Psoas muscle (tissue), 8 donors: ENCODE results near the gene SP5. TPM values are rescaled to one million over a fixed set of nuclear protein-coding genes. Genes with fewer than 3 reads are reported as not detected.
"Not testable (repeated sequence)": the region's sequence is repeated elsewhere in the genome, so short reads cannot be mapped to it uniquely, and the experiment has no call there.

ENCODE experiments used
- ATAC-seq, 4 donors: fragments of 200-7000 bp; cut with Tn5 transposase; one replicate each; pipeline ENCODE4 v1.9.1; 2020; ENCODE audit warnings: moderate library complexity in 3 of 4, mild to moderate bottlenecking in 2 of 4
- DNase-seq, 2 donors: peaks; one replicate each; pipeline ENCODE4 v3.0.0-alpha.2; 2020
- H3K27ac ChIP-seq: fragments of 200-600 bp; one replicate; pipeline ENCODE4 v1.8.0; 2022
- H3K27me3 ChIP-seq, 3 donors: fragments of 200-600 bp in 1 of 3; one replicate each; pipeline versions ENCODE4 v1.6.1 to v1.8.0; 2013 to 2022; ENCODE audit warnings: low read length in 2 of 3, mild to moderate bottlenecking in 2 of 3, moderate library complexity in 1 of 3; ENCODE audit not compliant: insufficient read depth in 3 of 3
- H3K36me3 ChIP-seq, 2 donors: fragments of 200-600 bp in 1 of 2; one replicate each; pipeline versions ENCODE4 v1.6.1 to v1.8.0; 2013 to 2022; ENCODE audit warnings: low read depth in 1 of 2, mild to moderate bottlenecking in 1 of 2, moderate library complexity in 1 of 2; ENCODE audit not compliant: insufficient read depth in 1 of 2
- H3K4me1 ChIP-seq: fragments of 200-600 bp; one replicate; pipeline ENCODE4 v1.8.0; 2022
- H3K4me3 ChIP-seq: fragments of 200-600 bp; one replicate; pipeline ENCODE4 v1.8.0; 2022; ENCODE audit warnings: mild to moderate bottlenecking
- H3K9me3 ChIP-seq: fragments of 200-600 bp; one replicate; pipeline ENCODE4 v1.8.0; 2022
- WGBS, 3 donors: extraction: QIAGEN DNeasy Blood & Tissue Kit; methylation state at CpG; one replicate each; pipeline versions ENCODE4 v1.1.6 to v1.1.7; 2013; 5-methylcytosine and 5-hydroxymethylcytosine counted together
- intact Hi-C, 2 donors: fragments of 100-400 bp; cut with DNase I; formaldehyde crosslinking; loops; one replicate each; pipeline versions ENCODE4 v1.11.0 to v1.14.2; 2022
- polyA plus RNA-seq, 3 donors: library from polyadenylated mRNA; stranded (reverse); fragments of 200-250 nt; gene quantifications; one replicate each; pipeline ENCODE4 v1.2.3, GENCODE V29; 2013
- total RNA-seq, 4 donors: library from RNA; stranded (reverse); fragmentation: NEBNext Ultra II Directional in 2 of 4; extraction: Animal tissue kit (Norgen Biotek cat#: 25700) in 2 of 4; gene quantifications; one replicate each; pipeline versions ENCODE4 v1.2.1 to v1.2.4, GENCODE V29; 2021 to 2023
- TF ChIP-seq, protein P1 (sequence below): fragments of 200-600 bp; IDR thresholded peaks from one replicate; pipeline ENCODE4 v1.8.0; 2022; ENCODE audit warnings: antibody characterized with exemption
- donor health status: healthy with polysubstance abuse.
- donor health status: DM: no; HTN: no; CAD: no; lungs with moderate emphysema.
- donor health status: Bipolar disorder and iron deficiency.
- donor health status: healthy.
- donor health status: DM: yes; HTN: yes; CAD: no.
- donor health status: DM: no; HTN: no; CAD: no.
- donor health status: DM: no; HTN: no; CAD: no.
- donor health status: DM: yes; HTN: yes; CAD: no.

Gene SP5
- total and polyA plus RNA-seq, 7 donors, result 0.07 to 1.0 (median 0.12) TPM; not detected in 1

DNA sequence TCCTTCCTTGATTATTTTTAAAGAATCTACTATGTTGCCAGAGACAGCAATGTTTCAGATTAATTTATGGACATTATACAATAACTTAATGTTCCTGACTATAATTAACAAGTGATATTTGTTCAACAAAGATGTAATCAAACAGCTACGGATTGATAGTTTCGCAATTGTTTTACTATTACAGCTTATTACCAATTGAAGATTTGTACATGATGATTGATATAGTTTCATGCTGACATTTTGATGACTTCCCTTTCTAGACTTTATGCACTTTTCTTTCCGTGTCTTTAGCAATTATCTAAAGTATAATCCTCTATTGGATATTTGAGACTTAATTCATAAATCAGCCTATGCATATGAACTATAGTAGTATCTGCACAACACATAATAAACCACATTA lies 6.5 kb downstream of the SP5 start:
- Histone ChIP-seq H3K4me1 (no peaks in the 10 kb centered on the region), H3K4me3 (no peak overlapping the region), H3K9me3 (no peaks in the 10 kb centered on the region), H3K27ac (no peak overlapping the region), H3K36me3 (no peaks in the 10 kb centered on the region), H3K27me3 (peaks cover 0 to 56% (median 6%) of the 10 kb centered on the region in 3 donors)
- ATAC-seq, result no peak
- TF ChIP-seq, protein P1, sequence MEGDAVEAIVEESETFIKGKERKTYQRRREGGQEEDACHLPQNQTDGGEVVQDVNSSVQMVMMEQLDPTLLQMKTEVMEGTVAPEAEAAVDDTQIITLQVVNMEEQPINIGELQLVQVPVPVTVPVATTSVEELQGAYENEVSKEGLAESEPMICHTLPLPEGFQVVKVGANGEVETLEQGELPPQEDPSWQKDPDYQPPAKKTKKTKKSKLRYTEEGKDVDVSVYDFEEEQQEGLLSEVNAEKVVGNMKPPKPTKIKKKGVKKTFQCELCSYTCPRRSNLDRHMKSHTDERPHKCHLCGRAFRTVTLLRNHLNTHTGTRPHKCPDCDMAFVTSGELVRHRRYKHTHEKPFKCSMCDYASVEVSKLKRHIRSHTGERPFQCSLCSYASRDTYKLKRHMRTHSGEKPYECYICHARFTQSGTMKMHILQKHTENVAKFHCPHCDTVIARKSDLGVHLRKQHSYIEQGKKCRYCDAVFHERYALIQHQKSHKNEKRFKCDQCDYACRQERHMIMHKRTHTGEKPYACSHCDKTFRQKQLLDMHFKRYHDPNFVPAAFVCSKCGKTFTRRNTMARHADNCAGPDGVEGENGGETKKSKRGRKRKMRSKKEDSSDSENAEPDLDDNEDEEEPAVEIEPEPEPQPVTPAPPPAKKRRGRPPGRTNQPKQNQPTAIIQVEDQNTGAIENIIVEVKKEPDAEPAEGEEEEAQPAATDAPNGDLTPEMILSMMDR, result no peak
- intact Hi-C loops, result no loop called here
- DNase-seq, result no peak
- WGBS, 3 donors, result 86 to 91% (median 87%) methylated on average over 3 of the region's 3 CpGs

DNA sequence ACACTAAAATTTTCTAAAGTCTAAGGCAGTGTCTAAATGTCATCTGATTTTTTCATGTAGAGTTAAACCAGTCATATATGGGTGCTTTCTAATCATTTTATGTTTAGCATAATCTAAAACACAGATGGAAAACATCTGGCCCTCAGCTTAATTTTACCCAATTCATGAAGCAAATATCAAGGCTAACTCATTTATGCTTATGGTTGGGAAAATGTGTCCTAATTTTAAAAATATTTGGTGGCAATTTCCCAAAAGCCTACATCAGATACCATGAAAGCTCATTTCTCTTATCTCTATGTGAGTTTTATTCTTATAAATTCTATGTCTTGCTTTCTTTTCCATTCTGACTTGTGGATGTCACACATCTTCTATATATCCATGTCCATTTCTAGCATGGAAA lies 7.2 kb downstream of the SP5 start:
- no peaks in the 10 kb centered on the region for H3K36me3 ChIP-seq
- intact Hi-C loops, result no loop called here
- H3K27me3 ChIP-seq, result peaks cover 0 to 49% (median 5%) of the 10 kb centered on the region in 3 donors
- TF ChIP-seq, protein P1, result no peak
- no peak for ATAC-seq
- no peaks in the 10 kb centered on the region for H3K9me3 ChIP-seq
- no peaks in the 10 kb centered on the region for H3K4me1 ChIP-seq
- no peak overlapping the region for H3K4me3 ChIP-seq
- no peak overlapping the region for H3K27ac ChIP-seq
- DNase-seq, result no peak

DNA sequence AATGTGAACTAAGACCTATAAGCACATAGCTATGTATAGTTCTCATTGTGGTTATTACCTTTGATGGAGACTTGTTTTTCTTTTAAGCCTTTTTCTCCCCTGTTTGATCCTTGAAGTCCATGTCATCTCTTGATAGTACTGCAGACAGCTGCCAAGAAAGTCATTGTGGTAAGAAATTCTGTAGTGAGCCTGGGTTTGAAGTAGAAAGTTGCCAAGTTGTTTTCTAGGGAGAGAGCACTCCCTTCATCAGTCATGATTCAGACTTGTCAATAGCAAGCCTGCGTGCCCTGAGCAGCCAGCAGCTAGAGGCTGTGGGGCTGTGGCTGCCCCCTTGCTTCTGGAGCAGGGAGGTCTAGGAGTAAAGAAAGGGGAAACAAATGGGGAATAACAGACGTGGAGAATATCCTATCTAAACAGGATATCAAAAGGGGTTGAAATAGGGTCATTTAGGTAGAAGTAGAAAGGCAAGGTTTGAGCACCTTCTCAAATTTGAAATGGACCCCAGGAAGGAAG lies 8.4 kb downstream of the SP5 start:
- Histone ChIP-seq H3K27me3 (peaks cover 0 to 37% (median 0%) of the 10 kb centered on the region in 3 donors), H3K27ac (no peak overlapping the region), H3K4me3 (no peak overlapping the region), H3K4me1 (no peaks in the 10 kb centered on the region), H3K36me3 (no peaks in the 10 kb centered on the region), H3K9me3 (no peaks in the 10 kb centered on the region)
- TF ChIP-seq, protein P1, result no peak
- 59 to 63% (median 63%) methylated on average over 2 of the region's 2 CpGs for WGBS, 3 donors
- intact Hi-C loops, result no loop called here
- ATAC-seq (no peak), DNase-seq (no peak)

DNA sequence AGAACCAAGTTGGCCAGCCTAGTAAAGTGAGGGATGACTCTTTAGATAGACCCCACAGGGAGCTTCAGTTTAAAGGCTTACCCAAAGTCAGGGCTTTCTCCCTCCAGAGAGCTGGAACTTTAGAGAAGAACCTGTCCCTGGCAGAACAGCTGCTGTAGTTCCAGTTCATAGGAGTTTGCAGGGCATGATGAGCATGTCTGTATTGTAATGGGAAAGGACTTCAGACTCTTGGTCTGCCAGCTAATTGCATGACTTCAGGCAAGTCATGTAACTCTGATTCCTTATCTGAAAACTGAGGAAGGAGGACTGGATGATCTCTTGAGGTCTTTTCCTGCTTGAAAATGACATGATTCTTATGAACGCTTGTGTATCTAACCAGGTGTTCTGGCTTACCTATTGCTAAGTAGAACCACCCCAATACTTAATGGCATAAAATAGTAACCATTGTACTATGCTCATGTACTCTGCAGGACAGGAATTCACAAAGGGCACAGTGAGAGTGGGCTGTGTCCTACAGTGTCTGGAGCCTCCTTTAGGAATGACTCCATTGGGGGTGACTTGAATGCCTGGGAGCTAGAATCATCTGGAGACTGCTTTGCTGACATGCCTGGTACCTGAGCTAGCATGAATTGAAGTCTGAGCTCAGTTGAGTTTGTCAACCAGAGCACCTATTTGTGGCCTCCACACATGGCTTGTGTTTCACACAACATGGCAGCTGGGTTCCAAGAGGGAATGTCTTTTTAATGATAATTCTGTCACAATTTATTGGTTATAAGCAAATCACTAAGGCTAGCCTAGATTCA lies 18.9 kb downstream of the SP5 start:
- Histone ChIP-seq H3K9me3 (peaks cover 7% of the 10 kb centered on the region), H3K4me1 (no peaks in the 10 kb centered on the region), H3K27ac (no peak overlapping the region), H3K4me3 (no peak overlapping the region), H3K36me3 (no peaks in the 10 kb centered on the region), H3K27me3 (peaks cover 0 to 2% (median 0%) of the 10 kb centered on the region in 3 donors)
- DNase-seq (no peak), ATAC-seq (no peak)
- intact Hi-C loops, result no loop called here
- TF ChIP-seq, protein P1, result no peak
- 0 to 32% (median 0%) methylated on average over 1 of the region's 1 CpG for WGBS, 3 donors

DNA sequence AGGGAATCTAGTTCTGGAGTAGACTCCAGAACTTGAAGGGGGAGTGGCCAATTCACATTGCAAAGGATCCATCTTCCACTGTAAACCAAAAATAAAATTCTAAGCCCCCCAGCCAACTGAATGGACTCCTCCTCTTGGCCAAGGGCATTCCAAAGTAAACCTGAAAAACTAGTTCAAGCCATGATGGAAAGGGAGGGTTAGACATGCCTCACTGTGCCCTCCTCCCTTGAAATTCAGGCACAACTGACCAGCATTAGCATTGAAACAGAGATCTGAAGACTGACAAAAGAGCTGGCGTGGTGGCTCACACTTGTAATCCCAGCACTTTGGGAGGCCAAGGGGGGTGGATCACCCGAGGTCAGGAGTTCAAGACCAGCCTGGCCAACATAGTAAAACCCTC lies 19.5 kb downstream of the SP5 start:
- H3K27me3 ChIP-seq, H3K9me3 ChIP-seq, intact Hi-C loops, DNase-seq, H3K4me3 ChIP-seq, ATAC-seq, H3K4me1 ChIP-seq, H3K27ac ChIP-seq, H3K36me3 ChIP-seq: not testable (repeated sequence)
- WGBS, 3 donors, result 75 to 80% (median 76%) methylated on average over 2 of the region's 2 CpGs
